Skin epidermis (tissue), 12 donors: ENCODE results near the gene SSRP1.
"Not testable (repeated sequence)": the region's sequence is repeated elsewhere in the genome, so short reads cannot be mapped to it uniquely, and the experiment has no call there.

Source experiments
- H3K27ac ChIP-seq, 21 experiments: fragments of 200-600 bp; sonication (generic) in 11 of 21; one replicate each; pipeline ENCODE4 v1.5.0; 2020; ENCODE audit warnings: mild to moderate bottlenecking in 3 of 21, inconsistent platforms in 2 of 21, moderate library complexity in 2 of 21
- H3K4me3 ChIP-seq, 7 experiments: fragments of 200-600 bp; sonication (generic) in 2 of 7; one replicate each; pipeline ENCODE4 v1.5.0; 2020; ENCODE audit warnings: inconsistent platforms in 2 of 7, mild to moderate bottlenecking in 2 of 7, moderate library complexity in 1 of 7

The SSRP1 gene

DNA sequence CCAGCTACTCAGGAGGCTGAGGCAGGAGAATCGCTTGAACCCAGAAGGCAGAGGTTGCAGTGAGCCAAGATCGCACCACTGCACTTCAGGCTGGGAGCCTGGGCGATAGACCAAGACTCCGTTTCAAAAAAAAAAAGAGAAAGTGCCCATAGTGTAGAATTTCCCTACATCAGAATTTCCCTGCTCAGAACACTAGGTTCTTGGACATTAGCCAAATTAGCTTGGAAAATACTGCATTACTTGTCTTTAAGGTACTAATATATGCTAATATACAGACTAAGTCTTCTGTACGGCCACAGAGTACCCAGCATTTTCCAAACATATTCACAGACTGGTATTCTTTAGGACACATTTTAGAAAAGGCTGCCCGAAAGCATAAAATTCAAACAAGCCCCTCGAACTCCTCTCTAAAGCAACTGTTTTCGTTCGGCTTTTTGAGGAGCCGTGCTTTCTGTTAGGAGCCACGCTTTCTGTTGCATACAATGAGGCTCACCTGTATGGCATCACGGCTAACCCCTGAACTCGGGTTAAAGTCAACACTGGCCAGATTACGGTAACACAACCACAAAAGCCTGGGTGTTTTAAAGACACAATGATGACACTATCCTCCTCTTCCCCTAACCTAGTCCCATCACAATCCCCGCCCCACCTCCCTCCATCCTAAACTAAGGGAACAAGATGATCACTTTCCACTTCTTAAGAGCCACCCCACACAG lies 29.4 kb downstream of the SSRP1 start:
- no peak overlapping the region for H3K4me3 ChIP-seq
- peak overlapping the region in 8 of 21 experiments; percentile 18 to 68 (median 54) for H3K27ac ChIP-seq

GRCh38 chr11:57305523-57305922 lies 30.2 kb downstream of the SSRP1 start:
- Histone ChIP-seq H3K4me3 (no peak overlapping the region), H3K27ac (peak overlapping the region in 10 of 21 experiments; percentile 4 to 68 (median 58))

DNA sequence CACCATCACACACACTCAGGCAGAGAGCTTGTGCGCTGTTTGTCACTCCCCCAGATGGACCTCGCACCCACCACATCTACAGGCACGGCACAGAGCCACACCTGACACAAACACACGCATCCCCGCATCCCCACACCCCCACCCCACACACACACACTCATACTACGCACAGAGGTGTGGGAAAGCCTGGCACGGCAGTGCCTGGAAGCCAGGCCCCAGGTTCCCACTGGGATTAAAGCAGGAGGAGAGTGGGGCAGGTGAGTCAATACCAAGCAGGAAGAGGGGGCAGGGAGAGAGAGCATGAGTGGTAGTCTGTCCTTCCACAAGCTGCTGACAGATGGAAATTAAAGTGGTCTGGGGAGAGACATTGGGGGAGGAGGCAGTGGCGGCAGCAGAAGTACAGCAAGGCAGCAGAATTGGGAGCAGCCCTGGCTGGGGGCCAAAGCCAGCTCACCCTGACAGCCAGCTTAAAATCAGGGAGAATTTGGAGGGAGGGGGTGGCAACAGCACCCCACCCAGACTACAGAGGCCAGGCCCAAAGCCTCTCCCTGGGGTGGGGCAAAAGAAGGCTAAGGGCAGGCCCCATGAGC lies 31.6 kb downstream of the SSRP1 start:
- H3K4me3 ChIP-seq, result no peak overlapping the region
- H3K27ac ChIP-seq, result peak overlapping the region in 17 of 21 experiments; percentile 21 to 68 (median 57)

GRCh38 chr11:57303280-57303989 lies 32.3 kb downstream of the SSRP1 start:
- Histone ChIP-seq H3K27ac (peak overlapping the region in 16 of 21 experiments; percentile 21 to 68 (median 56)), H3K4me3 (no peak overlapping the region)

- Histone ChIP-seq H3K4me3 (no peak overlapping the region), H3K27ac (peak overlapping the region in 1 of 21 experiments; percentile 43)
Observed at GRCh38 chr11:57302489-57302888, 33.2 kb downstream of the SSRP1 start.

GRCh38 chr11:57301711-57302423 lies 33.8 kb downstream of the SSRP1 start:
- H3K4me3 ChIP-seq, result no peak overlapping the region
- H3K27ac ChIP-seq, result peak overlapping the region in 1 of 21 experiments; percentile 43

GRCh38 chr11:57300785-57301184 lies 34.9 kb downstream of the SSRP1 start:
- H3K27ac ChIP-seq, result no peak overlapping the region
- no peak overlapping the region for H3K4me3 ChIP-seq

- no peak overlapping the region for H3K27ac ChIP-seq
- H3K4me3 ChIP-seq, result no peak overlapping the region
Observed at GRCh38 chr11:57299150-57299737, 36.4 kb downstream of the SSRP1 start.

- H3K4me3 ChIP-seq, result no peak overlapping the region
- no peak overlapping the region for H3K27ac ChIP-seq
Observed at GRCh38 chr11:57297221-57297620, 38.5 kb downstream of the SSRP1 start.

GRCh38 chr11:57296205-57296604 lies 39.5 kb downstream of the SSRP1 start:
- peak overlapping the region in 5 of 21 experiments; percentile 5 to 82 (median 25) for H3K27ac ChIP-seq

DNA sequence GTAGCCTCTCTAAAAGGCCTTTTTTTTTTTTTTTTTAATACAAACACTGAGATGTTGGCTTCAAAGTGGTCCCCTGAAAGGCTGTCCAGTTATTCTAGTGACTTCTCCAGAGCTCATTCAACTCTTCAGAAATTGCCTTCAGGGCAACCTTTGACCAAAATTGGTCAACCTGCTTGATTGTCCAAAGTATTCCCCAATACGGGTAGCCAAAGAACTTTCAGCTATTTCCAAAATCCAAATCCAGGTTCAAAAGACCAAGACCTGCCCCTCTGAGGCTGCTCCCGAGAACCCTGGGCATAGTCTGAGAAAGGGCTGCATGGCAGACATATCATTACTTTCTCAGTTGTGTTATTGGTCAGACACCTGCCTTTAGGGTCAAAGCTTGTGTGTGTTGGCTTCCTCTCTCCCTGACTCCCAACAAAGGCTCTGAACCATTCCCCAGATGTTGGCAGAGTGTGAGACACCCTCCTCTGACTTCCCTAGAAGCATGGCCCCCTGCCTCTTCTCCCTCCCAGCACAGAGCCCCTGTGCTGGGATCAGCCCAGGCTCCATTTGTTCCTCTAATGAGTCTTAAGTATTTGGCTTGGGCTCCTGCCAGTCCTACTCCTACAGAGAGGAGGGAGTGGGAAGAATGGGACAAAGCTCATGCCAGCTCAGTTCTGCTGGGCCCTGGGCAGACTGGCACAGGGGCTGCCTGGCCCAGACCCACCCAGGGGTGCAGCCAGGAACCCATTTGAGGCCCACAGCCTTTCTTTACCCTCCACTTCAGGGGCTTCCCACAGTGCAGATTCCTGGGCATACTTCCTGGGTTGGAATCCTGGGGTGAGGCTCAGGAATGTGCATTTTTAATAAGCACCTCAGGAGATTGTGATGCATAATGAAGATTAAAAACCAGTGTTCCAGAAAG lies 41.2 kb downstream of the SSRP1 start:
- no peak overlapping the region for H3K4me3 ChIP-seq
- peak overlapping the region in 20 of 21 experiments; percentile 20 to 82 (median 62) for H3K27ac ChIP-seq

More at GRCh38 chr11:57296205-57296604, 39.5 kb downstream of the SSRP1 start:
- H3K4me3 ChIP-seq, result not testable (repeated sequence)

DNA sequence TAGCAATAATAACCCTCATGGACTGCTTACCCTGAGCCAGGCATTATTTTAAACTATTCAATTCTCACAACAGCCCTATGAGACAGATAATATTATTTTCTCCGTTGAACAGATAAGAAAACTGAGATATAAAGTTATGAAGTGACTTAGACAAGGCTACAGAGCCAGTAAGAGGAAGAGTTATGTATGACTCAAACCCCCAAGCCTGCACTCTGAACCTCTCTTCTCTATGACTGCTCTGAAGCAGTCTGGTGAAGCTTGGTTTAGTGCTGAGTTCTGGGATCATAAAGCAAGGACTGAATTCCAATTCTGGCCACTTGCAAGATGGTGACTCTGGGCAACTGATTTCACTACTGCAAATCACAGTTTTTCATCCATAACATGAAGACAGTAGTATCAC lies 45.4 kb downstream of the SSRP1 start:
- no peak overlapping the region for H3K27ac ChIP-seq
- H3K4me3 ChIP-seq, result no peak overlapping the region

GRCh38 chr11:57288771-57289579 lies 46.7 kb downstream of the SSRP1 start:
- peak overlapping the region in 14 of 21 experiments; percentile 17 to 70 (median 54) for H3K27ac ChIP-seq

GRCh38 chr11:57287884-57288283 lies 47.8 kb downstream of the SSRP1 start:
- no peak overlapping the region for H3K4me3 ChIP-seq
- H3K27ac ChIP-seq, result no peak overlapping the region

More at GRCh38 chr11:57288771-57289579, 46.7 kb downstream of the SSRP1 start:
- no peak overlapping the region for H3K4me3 ChIP-seq

DNA sequence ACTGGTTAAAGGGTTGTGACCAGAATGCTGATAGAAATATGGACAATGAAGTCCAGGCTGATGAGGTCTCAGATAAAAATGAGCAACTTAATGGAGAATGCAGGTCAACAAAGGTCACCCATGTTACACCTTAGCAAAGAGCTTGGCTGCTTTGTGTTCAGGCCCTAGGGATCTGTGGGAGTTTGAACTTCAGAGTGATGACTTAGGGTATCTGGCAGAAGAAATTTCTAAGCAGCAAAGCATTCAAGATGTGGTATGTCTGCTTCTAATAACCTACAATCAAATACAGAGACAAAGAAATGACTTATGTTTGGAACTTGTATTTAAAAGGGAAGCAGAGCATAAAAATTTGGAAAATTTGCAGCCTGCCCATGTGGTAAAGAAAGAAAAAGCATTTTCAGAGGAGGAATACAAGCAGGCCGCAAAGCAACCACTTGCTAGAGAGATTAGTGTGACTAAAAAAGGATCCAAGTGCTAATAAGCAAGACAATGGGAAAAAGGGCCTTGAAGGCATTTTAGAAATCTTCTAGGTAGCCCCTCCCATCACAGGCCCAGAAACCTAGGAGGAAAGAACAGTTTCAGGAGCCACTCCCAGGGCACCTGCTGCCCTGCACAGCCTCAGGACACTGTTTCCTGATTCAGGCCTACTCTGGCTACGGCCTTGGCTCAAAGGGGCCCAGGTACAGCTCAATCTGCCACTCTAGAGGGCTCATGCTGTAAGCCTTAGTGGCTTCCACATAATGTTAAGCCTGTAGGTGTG lies 52.3 kb downstream of the SSRP1 start:
- Histone ChIP-seq H3K27ac (peak overlapping the region in 9 of 21 experiments; percentile 20 to 67 (median 38)), H3K4me3 (no peak overlapping the region)

GRCh38 chr11:57281546-57281945 lies 54.1 kb downstream of the SSRP1 start:
- not testable (repeated sequence) for H3K27ac ChIP-seq, H3K4me3 ChIP-seq

GRCh38 chr11:57279116-57279515 lies 56.6 kb downstream of the SSRP1 start:
- Histone ChIP-seq H3K27ac (peak overlapping the region in 2 of 21 experiments; percentile 0 to 63), H3K4me3 (no peak overlapping the region)
